ENCODE results near the gene SVIL. TPM values are rescaled to one million over a fixed set of nuclear protein-coding genes. Genes with fewer than 3 reads are reported as not detected.
"Not testable (repeated sequence)": the region's sequence is repeated elsewhere in the genome, so short reads cannot be mapped to it uniquely, and the experiment has no call there.

The SVIL gene
- total RNA-seq, 2 experiments from 2014 or later = 0.47 to 1.5 TPM

GRCh38 chr10:29492774-29493173, 142.0 kb downstream of the SVIL start:
- Histone ChIP-seq H4K20me1 (ENCODE audit: insufficient read depth, low read length) (no peaks in the 10 kb centered on the region), H3K27ac (ENCODE audit: low read depth, low read length, poor library complexity, severe bottlenecking) (no peak overlapping the region), H3K9me3 (ENCODE audit: low read length) (no peaks in the 10 kb centered on the region), H3K4me3 (ENCODE audit: low read depth, low read length, poor library complexity, severe bottlenecking) (no peak overlapping the region), H2AFZ (ENCODE audit: low read length) (no peak overlapping the region), H3K4me1 (ENCODE audit: insufficient read depth, low read length, poor library complexity, severe bottlenecking) (peaks cover 10% of the 10 kb centered on the region), H3K9me2 (ENCODE audit: insufficient read depth, low read length) (no peaks in the 10 kb centered on the region), H3K36me3 (ENCODE audit: insufficient read depth, low read length) (no peaks in the 10 kb centered on the region), H3K79me2 (ENCODE audit: insufficient read depth, low read depth, low read length) (no peaks in the 10 kb centered on the region), H3K4me2 (ENCODE audit: low read length) (no peak overlapping the region)
- CTCF ChIA-PET (ENCODE audit: unreplicated experiment) = no interaction called here
- DNase-seq (ENCODE audit: low spot score) = no peak
- TF ChIP-seq CTCF (conservative IDR thresholded peaks at IDR 0.05; ENCODE audit: low read length) (no peak), EZH2phosphoT487 (IDR thresholded peaks at IDR 0.05; ENCODE audit: borderline replicate concordance, low read depth, low read length) (no peak)
- intact Hi-C loops (cut with micrococcal nuclease; ENCODE audit: unreplicated experiment) = no loop called here
- BruUV-seq (replicated peaks) = no TSS peak
- POLR2A ChIA-PET = no interaction called here

- H4K20me1 ChIP-seq (ENCODE audit: insufficient read depth, low read length) = no peaks in the 10 kb centered on the region
- no peak overlapping the region for H3K4me2 ChIP-seq (ENCODE audit: low read length)
- H3K36me3 ChIP-seq (ENCODE audit: insufficient read depth, low read length) = no peaks in the 10 kb centered on the region
- ChIA-PET CTCF (ENCODE audit: unreplicated experiment) (no interaction called here), POLR2A (no interaction called here)
- TF ChIP-seq CTCF (conservative IDR thresholded peaks at IDR 0.05; ENCODE audit: low read length) = no peak
- H3K79me2 ChIP-seq (ENCODE audit: insufficient read depth, low read depth, low read length) = no peaks in the 10 kb centered on the region
- intact Hi-C loops (cut with micrococcal nuclease; ENCODE audit: unreplicated experiment) = no loop called here
- no peaks in the 10 kb centered on the region for H3K9me3 ChIP-seq (ENCODE audit: low read length)
- DNase-seq (ENCODE audit: low spot score) = no peak
- no peak overlapping the region for H2AFZ ChIP-seq (ENCODE audit: low read length)
- no peak overlapping the region for H3K27ac ChIP-seq (ENCODE audit: low read depth, low read length, poor library complexity, severe bottlenecking)
- no peaks in the 10 kb centered on the region for H3K9me2 ChIP-seq (ENCODE audit: insufficient read depth, low read length)
- peaks cover 19% of the 10 kb centered on the region for H3K4me1 ChIP-seq (ENCODE audit: insufficient read depth, low read length, poor library complexity, severe bottlenecking)
- no TSS peak for BruUV-seq (replicated peaks)
- no peak overlapping the region for H3K4me3 ChIP-seq (ENCODE audit: low read depth, low read length, poor library complexity, severe bottlenecking)
Measured at GRCh38 chr10:29491918-29492317, 142.9 kb downstream of the SVIL start.

- H3K27ac ChIP-seq (ENCODE audit: low read depth, low read length, poor library complexity, severe bottlenecking); H3K9me3 ChIP-seq (ENCODE audit: low read length); H3K36me3 ChIP-seq (ENCODE audit: insufficient read depth, low read length); DNase-seq (ENCODE audit: low spot score); POLR2A ChIA-PET; H4K20me1 ChIP-seq (ENCODE audit: insufficient read depth, low read length); intact Hi-C loops (cut with micrococcal nuclease; ENCODE audit: unreplicated experiment); H3K9me2 ChIP-seq (ENCODE audit: insufficient read depth, low read length); H3K4me3 ChIP-seq (ENCODE audit: low read depth, low read length, poor library complexity, severe bottlenecking); H2AFZ ChIP-seq (ENCODE audit: low read length); H3K4me2 ChIP-seq (ENCODE audit: low read length); BruUV-seq (replicated peaks); H3K79me2 ChIP-seq (ENCODE audit: insufficient read depth, low read depth, low read length): not testable (repeated sequence)
- H3K4me1 ChIP-seq (ENCODE audit: insufficient read depth, low read length, poor library complexity, severe bottlenecking) = peaks cover 30% of the 10 kb centered on the region
- CTCF ChIA-PET (ENCODE audit: unreplicated experiment) = interaction anchor here (0.7 kb wide), 1 partner anchor 18 kb away, joined by 3 read pairs; no protein-coding TSS in a partner anchor
Measured at GRCh38 chr10:29490781-29491280, 143.9 kb downstream of the SVIL start.

GRCh38 chr10:29488471-29488870, 146.3 kb downstream of the SVIL start:
- H3K9me3 ChIP-seq (ENCODE audit: low read length); intact Hi-C loops (cut with micrococcal nuclease; ENCODE audit: unreplicated experiment); DNase-seq (ENCODE audit: low spot score); H3K9me2 ChIP-seq (ENCODE audit: insufficient read depth, low read length); POLR2A ChIA-PET; BruUV-seq (replicated peaks); H3K4me2 ChIP-seq (ENCODE audit: low read length); H3K79me2 ChIP-seq (ENCODE audit: insufficient read depth, low read depth, low read length); H3K27ac ChIP-seq (ENCODE audit: low read depth, low read length, poor library complexity, severe bottlenecking); H3K4me3 ChIP-seq (ENCODE audit: low read depth, low read length, poor library complexity, severe bottlenecking); H2AFZ ChIP-seq (ENCODE audit: low read length); H4K20me1 ChIP-seq (ENCODE audit: insufficient read depth, low read length); H3K36me3 ChIP-seq (ENCODE audit: insufficient read depth, low read length): not testable (repeated sequence)
- peaks cover 53% of the 10 kb centered on the region for H3K4me1 ChIP-seq (ENCODE audit: insufficient read depth, low read length, poor library complexity, severe bottlenecking)
- CTCF ChIA-PET (ENCODE audit: unreplicated experiment) = interaction anchor here (0.6 kb wide), 1 partner anchor 925 kb away, joined by 3 read pairs; no protein-coding TSS in a partner anchor
